ENCODE data around the gene MARCHF6. TPM values are rescaled to one million over a fixed set of nuclear protein-coding genes. Genes with fewer than 3 reads are reported as not detected.

The MARCHF6 gene
- total and polyA plus RNA-seq, 9 of the 15 experiments (the other 6 are each of a cell fraction or from before 2014, with no cell fraction given): 74.1 to 456 (median 116) TPM

GRCh38 chr5:10339058-10339811 is 14.3 kb upstream of the MARCHF6 start:
- H3K4me1 ChIP-seq (replicated peaks in 1 of 2; ENCODE audit: control insufficient read depth in 2 of 2, insufficient read depth in 2 of 2, low read length in 2 of 2): no peaks in the 10 kb centered on the region; a peak in 3 of 5 replicates
- in situ Hi-C loops (cut with MboI): no loop called here
- no peak overlapping the region for H3K4me2 ChIP-seq (ENCODE audit: insufficient read depth, low read length)
- H3K27ac ChIP-seq (ENCODE audit: extremely low read depth, low read depth, low read length): no peak overlapping the region
- H3K4me3 ChIP-seq: no peak overlapping the region
- intact Hi-C loops (cut with micrococcal nuclease): loop anchor here (1.0 kb wide), 1 partner anchor 13 kb away; no protein-coding TSS in a partner anchor
- ChIA-PET POLR2A (interaction anchor here (1.1 to 4.6 kb wide), 2 partner anchors 14 to 27 kb away, joined by 3 to 17 read pairs; partner anchors contain the start of gene MARCHF6), CTCF (ENCODE audit: low intra/inter-chr PET ratio) (no interaction called here)
- H3K79me2 ChIP-seq (ENCODE audit: control insufficient read depth, insufficient read depth, low read length): no peaks in the 10 kb centered on the region
- no peaks in the 10 kb centered on the region for H3K27me3 ChIP-seq (ENCODE audit: control insufficient read depth in 2 of 2, insufficient read depth in 2 of 2, low read length in 2 of 2)
- no peak overlapping the region for H3K9ac ChIP-seq (ENCODE audit: insufficient read depth in 1 of 2, low read depth in 2 of 2, low read length in 2 of 2)
- H3K36me3 ChIP-seq (ENCODE audit: control insufficient read depth, insufficient read depth, low read length): no peaks in the 10 kb centered on the region
- H3K9me3 ChIP-seq (replicated peaks; ENCODE audit: control insufficient read depth, insufficient read depth, low read depth, low read length): no peaks in the 10 kb centered on the region
- no peaks in the 10 kb centered on the region for H4K20me1 ChIP-seq (replicated peaks; ENCODE audit: control insufficient read depth, insufficient read depth, low read length)
- TF ChIP-seq ZNF311 (CRISPR knock-in tag; IDR thresholded peaks at IDR 0.05) (no peak), RFX1 (IDR thresholded peaks at IDR 0.05) (peak; percentile 70), KDM1A (IDR thresholded peaks at IDR 0.05) (peak; percentile 37 to 49; a peak in 1 of 4 replicates), LCOR (CRISPR knock-in tag; IDR thresholded peaks at IDR 0.05) (no peak), NFIC (IDR thresholded peaks at IDR 0.05) (peak; percentile 54), ELF2 (CRISPR knock-in tag; IDR thresholded peaks at IDR 0.05) (no peak)
- WGBS (ENCODE audit: insufficient coverage, low coverage, missing lambda C conversion rate): 37% methylated on average over 19 of the region's 19 CpGs
- no peak for ATAC-seq
- H2AFZ ChIP-seq (ENCODE audit: low read depth, low read length): no peak overlapping the region
- no peaks in the 10 kb centered on the region for H3K9me1 ChIP-seq (ENCODE audit: control insufficient read depth, insufficient read depth, low read length)
- no peak for DNase-seq (ENCODE audit: extremely low read depth in 1 of 4, low spot score in 3 of 4)
- FAIRE-seq: no peak
- BruUV-seq (replicated peaks): no TSS peak
